IgD-negative memory B cell (primary cell): ENCODE results near the gene C19orf25. TPM values are rescaled to one million over a fixed set of nuclear protein-coding genes. Genes with fewer than 3 reads are reported as not detected.
"Not testable (repeated sequence)": the region's sequence is repeated elsewhere in the genome, so short reads cannot be mapped to it uniquely, and the experiment has no call there.

ENCODE experiments used
- H3K27ac Mint-ChIP-seq, 3 donors: one replicate each; pipeline ENCODE4 v1.8.0; 2020 to 2022; ENCODE audit warnings: mild to moderate bottlenecking in 3 of 3, mixed read lengths in 3 of 3, moderate library complexity in 1 of 3
- H3K27me3 Mint-ChIP-seq: one replicate; pipeline ENCODE4 v1.8.0; 2021; ENCODE audit warnings: mixed read lengths
- H3K36me3 Mint-ChIP-seq: one replicate; pipeline ENCODE4 v1.8.0; 2020; ENCODE audit warnings: mild to moderate bottlenecking, mixed read lengths
- H3K4me1 Mint-ChIP-seq, 3 donors: one replicate each; pipeline ENCODE4 v1.8.0; 2020 to 2022; ENCODE audit warnings: mixed read lengths in 3 of 3, mild to moderate bottlenecking in 1 of 3
- H3K4me3 Mint-ChIP-seq, 4 donors: one replicate each; pipeline ENCODE4 v1.8.0; 2020 to 2022; ENCODE audit warnings: mild to moderate bottlenecking in 4 of 4, mixed read lengths in 4 of 4, moderate library complexity in 3 of 4
- H3K9me3 Mint-ChIP-seq, 3 donors: one replicate each; pipeline ENCODE4 v1.8.0; 2020 to 2021; ENCODE audit warnings: mixed read lengths in 3 of 3, mild to moderate bottlenecking in 1 of 3
- polyA plus RNA-seq: library from polyadenylated mRNA; unstranded; fragments of 300-500 nt; fragmentation: Illumina TruSeq; gene quantifications from one replicate; pipeline ENCODE4 v1.2.3, GENCODE V29; 2021

Gene C19orf25
- polyA plus RNA-seq: 51.1 TPM

DNA sequence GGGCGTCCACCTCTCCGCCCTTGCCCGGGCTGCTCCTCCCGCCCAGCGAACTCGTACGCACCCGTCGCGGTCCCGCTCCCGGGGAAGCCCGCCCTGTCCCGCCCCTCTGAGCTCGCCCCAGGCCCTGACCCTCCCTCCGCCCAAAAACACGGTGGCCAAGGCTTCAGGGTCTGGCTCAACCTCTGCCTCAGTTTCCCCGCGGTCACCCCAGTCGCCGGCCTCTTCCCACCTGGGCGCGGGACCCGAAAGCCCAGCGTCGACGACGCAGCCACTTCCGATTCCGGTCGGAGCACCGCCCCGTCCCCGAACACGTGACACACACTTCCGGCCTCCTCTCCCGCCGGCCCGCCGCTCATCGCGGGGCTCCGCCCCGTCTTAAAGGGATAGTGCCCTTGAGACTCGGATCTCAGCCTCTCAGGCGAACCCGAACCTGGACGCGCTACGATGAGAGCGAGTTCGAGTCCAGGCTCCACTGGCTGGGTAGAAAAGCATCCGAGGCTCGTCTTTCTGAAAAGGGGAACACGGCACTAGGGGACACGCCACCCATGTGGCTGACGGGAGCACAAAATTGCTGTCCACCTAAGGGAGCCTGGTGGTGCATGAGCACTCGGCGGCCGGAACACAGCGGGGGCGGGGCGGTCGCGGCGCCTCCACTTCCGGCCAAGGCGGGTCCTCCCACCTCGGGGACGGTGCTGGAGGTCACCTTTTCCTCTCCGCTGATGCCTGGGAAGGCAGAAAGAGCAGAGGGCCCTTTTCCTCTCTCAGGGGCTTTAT, at the start of gene C19orf25:
Gene C19orf25, minus strand, starts transcription at position 282 of the 774 bp plus-strand sequence. CDS start 312 bp downstream, outside the sequence.
- H3K27ac Mint-ChIP-seq: peak within 1 kb of the TSS; percentile 88 to 98 (median 97)
- H3K4me1 Mint-ChIP-seq: peaks cover 6 to 9% (median 7%) of the 10 kb centered on the region in 3 donors
- peak within 1 kb of the TSS; percentile 98 to 100 (median 99) for H3K4me3 Mint-ChIP-seq
- no peaks in the 10 kb centered on the region for H3K27me3 Mint-ChIP-seq
- no peaks in the 10 kb centered on the region for H3K9me3 Mint-ChIP-seq
- H3K36me3 Mint-ChIP-seq: no peaks in the 10 kb centered on the region

DNA sequence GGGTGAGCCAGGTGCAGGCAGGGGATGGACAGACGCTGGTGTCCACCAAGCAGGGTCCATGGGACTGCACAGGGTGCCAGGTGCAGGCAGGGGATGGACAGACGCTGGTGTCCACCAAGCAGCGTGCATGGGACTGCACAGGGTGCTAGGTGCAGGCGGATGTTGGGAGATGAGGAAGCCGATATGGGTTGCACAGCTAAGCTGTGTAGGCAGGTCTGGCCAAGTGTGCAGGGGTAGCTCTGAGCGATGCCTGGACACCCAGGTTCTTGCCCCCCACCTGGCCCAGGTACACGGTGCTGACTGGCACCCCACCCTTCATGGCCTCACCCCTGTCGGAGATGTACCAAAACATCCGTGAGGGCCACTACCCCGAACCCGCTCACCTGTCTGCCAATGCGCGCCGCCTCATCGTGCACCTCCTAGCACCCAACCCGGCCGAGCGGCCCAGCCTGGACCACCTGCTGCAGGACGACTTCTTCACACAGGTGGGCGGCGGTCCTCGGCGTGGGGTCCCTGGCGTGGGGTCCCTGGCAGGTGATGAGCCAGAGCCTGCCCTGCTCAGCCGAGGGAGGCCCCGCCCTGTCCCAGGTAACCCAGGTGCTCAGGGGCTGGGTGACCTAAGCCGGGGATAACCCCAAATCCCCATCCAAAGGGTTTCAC, 48.8 kb upstream of the C19orf25 start:
- peaks cover 37% of the 10 kb centered on the region for H3K27me3 Mint-ChIP-seq
- H3K36me3 Mint-ChIP-seq: no peaks in the 10 kb centered on the region
- H3K9me3 Mint-ChIP-seq: peaks cover 0 to 4% (median 0%) of the 10 kb centered on the region in 3 donors
- H3K4me3 Mint-ChIP-seq: no peak overlapping the region
- H3K4me1 Mint-ChIP-seq: peaks cover 0 to 6% (median 0%) of the 10 kb centered on the region in 3 donors
- no peak overlapping the region for H3K27ac Mint-ChIP-seq

DNA sequence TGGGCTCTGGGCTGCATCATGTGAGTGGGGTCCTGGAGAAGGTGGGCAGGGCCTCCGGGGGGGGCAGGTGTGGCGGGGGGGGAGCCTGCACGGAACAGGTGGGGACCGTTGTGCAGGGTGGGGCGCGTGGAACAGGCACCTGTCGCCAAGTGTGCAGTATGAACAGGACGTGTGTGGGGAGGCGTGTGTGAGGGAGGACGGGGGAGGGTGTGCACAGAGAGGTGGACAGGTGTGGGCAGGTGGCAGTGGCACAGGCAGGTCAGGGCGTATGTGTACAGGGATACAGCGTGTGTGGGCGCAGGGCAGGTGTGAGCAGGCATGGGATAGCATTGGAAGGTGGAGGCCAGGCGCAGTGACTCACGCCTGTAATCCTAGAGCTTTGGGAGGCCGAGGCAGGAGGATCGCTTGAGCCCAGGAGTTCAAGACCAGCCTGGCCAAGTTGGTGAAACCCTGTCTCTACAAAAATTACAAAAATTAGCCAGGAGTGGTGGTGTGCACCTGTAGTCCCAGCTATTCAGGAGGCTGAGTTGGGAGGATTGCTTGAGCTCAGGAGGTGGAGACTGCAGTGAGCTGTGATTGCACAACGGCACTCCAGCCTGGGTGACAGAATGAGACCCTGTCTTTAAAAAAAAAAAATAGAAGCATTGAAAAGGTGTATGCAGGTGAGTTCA, 48.1 kb upstream of the C19orf25 start:
- H3K9me3 Mint-ChIP-seq: peaks cover 0 to 4% (median 0%) of the 10 kb centered on the region in 3 donors
- H3K4me1 Mint-ChIP-seq: peaks cover 0 to 6% (median 0%) of the 10 kb centered on the region in 3 donors
- no peak overlapping the region for H3K27ac Mint-ChIP-seq
- no peak overlapping the region for H3K4me3 Mint-ChIP-seq
- H3K36me3 Mint-ChIP-seq: no peaks in the 10 kb centered on the region
- H3K27me3 Mint-ChIP-seq: peaks cover 37% of the 10 kb centered on the region

GRCh38 chr19:1526066-1526778, 47.2 kb upstream of the C19orf25 start:
- H3K9me3 Mint-ChIP-seq: peaks cover 0 to 4% (median 0%) of the 10 kb centered on the region in 3 donors
- H3K27me3 Mint-ChIP-seq: peaks cover 35% of the 10 kb centered on the region
- H3K36me3 Mint-ChIP-seq: no peaks in the 10 kb centered on the region
- no peak overlapping the region for H3K4me3 Mint-ChIP-seq
- no peak overlapping the region for H3K27ac Mint-ChIP-seq
- H3K4me1 Mint-ChIP-seq: peaks cover 0 to 6% (median 0%) of the 10 kb centered on the region in 3 donors

GRCh38 chr19:1525343-1525742, 46.3 kb upstream of the C19orf25 start:
- H3K27me3 Mint-ChIP-seq: peaks cover 35% of the 10 kb centered on the region
- no peak overlapping the region for H3K4me3 Mint-ChIP-seq
- no peaks in the 10 kb centered on the region for H3K36me3 Mint-ChIP-seq
- H3K4me1 Mint-ChIP-seq: peaks cover 0 to 6% (median 0%) of the 10 kb centered on the region in 3 donors
- peak overlapping the region in 1 of 3 donors; percentile 71 for H3K27ac Mint-ChIP-seq
- peaks cover 0 to 4% (median 0%) of the 10 kb centered on the region in 3 donors for H3K9me3 Mint-ChIP-seq

- H3K36me3 Mint-ChIP-seq: no peaks in the 10 kb centered on the region
- peaks cover 0 to 6% (median 0%) of the 10 kb centered on the region in 3 donors for H3K4me1 Mint-ChIP-seq
- peaks cover 32% of the 10 kb centered on the region for H3K27me3 Mint-ChIP-seq
- peaks cover 0 to 4% (median 0%) of the 10 kb centered on the region in 3 donors for H3K9me3 Mint-ChIP-seq
- H3K27ac Mint-ChIP-seq: peak overlapping the region in 1 of 3 donors; percentile 71
- H3K4me3 Mint-ChIP-seq: peak overlapping the region in 1 of 4 donors; percentile 4
Observed at GRCh38 chr19:1524972-1525325, 45.9 kb upstream of the C19orf25 start.

GRCh38 chr19:1524287-1524971, 45.4 kb upstream of the C19orf25 start:
- H3K36me3 Mint-ChIP-seq: no peaks in the 10 kb centered on the region
- H3K27me3 Mint-ChIP-seq: peaks cover 31% of the 10 kb centered on the region
- peak overlapping the region in 1 of 4 donors; percentile 13 for H3K4me3 Mint-ChIP-seq
- peak overlapping the region in 1 of 3 donors; percentile 71 for H3K27ac Mint-ChIP-seq
- H3K4me1 Mint-ChIP-seq: peaks cover 0 to 6% (median 0%) of the 10 kb centered on the region in 3 donors
- H3K9me3 Mint-ChIP-seq: peaks cover 0 to 4% (median 0%) of the 10 kb centered on the region in 3 donors

- peaks cover 0 to 6% (median 0%) of the 10 kb centered on the region in 3 donors for H3K4me1 Mint-ChIP-seq
- H3K27me3 Mint-ChIP-seq: peaks cover 29% of the 10 kb centered on the region
- H3K4me3 Mint-ChIP-seq: peak within 1 kb of the TSS in 2 of 4 donors; percentile 4 to 13
- H3K27ac Mint-ChIP-seq: peak within 1 kb of the TSS in 1 of 3 donors; percentile 71
- H3K9me3 Mint-ChIP-seq: peaks cover 0 to 4% (median 0%) of the 10 kb centered on the region in 3 donors
- H3K36me3 Mint-ChIP-seq: no peaks in the 10 kb centered on the region
Observed at GRCh38 chr19:1523412-1524286, 44.6 kb upstream of the C19orf25 start, which contains the start of gene PLK5. Gene PLK5 (plus strand): TSS chr19:1524077. CDS start chr19:1526997, 2,920 bp downstream.

DNA sequence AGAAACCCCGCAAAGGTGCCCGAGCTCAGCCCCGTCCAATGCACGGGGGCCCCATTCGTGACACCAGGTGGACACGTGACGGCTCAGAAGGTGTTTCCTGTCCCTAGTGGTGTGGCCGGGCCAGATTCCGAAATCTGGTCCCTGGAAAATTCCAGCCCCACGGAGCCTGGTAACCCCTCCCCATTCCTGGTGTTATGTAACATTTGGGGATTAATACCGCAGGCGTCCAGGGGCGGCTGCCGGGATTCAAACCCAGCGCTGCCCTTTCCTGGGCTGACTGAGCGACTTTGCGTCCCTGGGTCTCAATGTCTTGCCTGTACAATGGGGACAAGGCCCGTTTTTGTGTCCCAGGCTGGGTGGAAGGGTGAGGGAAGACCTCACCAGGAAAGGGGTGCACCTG, 43.8 kb upstream of the C19orf25 start:
- H3K27me3 Mint-ChIP-seq: peaks cover 35% of the 10 kb centered on the region
- H3K27ac Mint-ChIP-seq: no peak overlapping the region
- peaks cover 0 to 4% (median 0%) of the 10 kb centered on the region in 3 donors for H3K9me3 Mint-ChIP-seq
- H3K4me3 Mint-ChIP-seq: no peak overlapping the region
- peaks cover 0 to 6% (median 0%) of the 10 kb centered on the region in 3 donors for H3K4me1 Mint-ChIP-seq
- H3K36me3 Mint-ChIP-seq: no peaks in the 10 kb centered on the region

DNA sequence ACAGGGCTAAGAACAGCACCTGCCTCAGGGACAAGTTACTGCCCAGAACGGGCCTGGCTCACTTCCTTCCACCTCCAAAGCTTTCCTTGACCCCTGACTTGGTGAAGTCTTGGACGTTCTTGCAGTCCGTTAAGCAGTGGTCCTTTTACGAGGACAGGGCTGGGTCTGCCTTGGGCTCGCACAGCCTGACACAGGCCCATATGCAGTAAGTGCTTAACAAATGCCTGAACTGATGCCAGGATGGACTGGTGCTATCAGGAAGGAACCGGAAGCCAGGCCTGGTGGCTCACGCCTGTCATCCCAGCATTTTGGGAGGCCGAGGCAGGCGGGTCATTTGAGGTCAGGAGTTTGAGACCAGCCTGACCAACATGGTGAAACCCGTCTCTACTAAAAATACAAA, 43.0 kb upstream of the C19orf25 start:
- no peak overlapping the region for H3K4me3 Mint-ChIP-seq
- no peaks in the 10 kb centered on the region for H3K36me3 Mint-ChIP-seq

GRCh38 chr19:1521636-1522035, 42.6 kb upstream of the C19orf25 start:
- Mint-ChIP-seq H3K9me3 (peaks cover 0 to 4% (median 1%) of the 10 kb centered on the region in 3 donors), H3K27me3 (peaks cover 36% of the 10 kb centered on the region), H3K4me1 (peaks cover 0 to 6% (median 0%) of the 10 kb centered on the region in 3 donors), H3K36me3 (no peaks in the 10 kb centered on the region), H3K27ac (peak overlapping the region in 1 of 3 donors; percentile 14), H3K4me3 (no peak overlapping the region)

More for the DNA sequence above, 43.0 kb upstream of the C19orf25 start:
- Mint-ChIP-seq H3K27ac (no peak overlapping the region), H3K9me3 (peaks cover 0 to 4% (median 0%) of the 10 kb centered on the region in 3 donors), H3K4me1 (peaks cover 0 to 6% (median 0%) of the 10 kb centered on the region in 3 donors), H3K27me3 (peaks cover 36% of the 10 kb centered on the region)

GRCh38 chr19:1520203-1520780, 41.3 kb upstream of the C19orf25 start:
- Mint-ChIP-seq H3K4me3 (no peak overlapping the region), H3K36me3 (no peaks in the 10 kb centered on the region), H3K4me1 (peaks cover 0 to 6% (median 0%) of the 10 kb centered on the region in 3 donors), H3K27ac (no peak overlapping the region), H3K27me3 (peaks cover 31% of the 10 kb centered on the region), H3K9me3 (peaks cover 0 to 4% (median 3%) of the 10 kb centered on the region in 3 donors)

- H3K27me3 Mint-ChIP-seq: peaks cover 28% of the 10 kb centered on the region
- not testable (repeated sequence) for H3K4me3 Mint-ChIP-seq, H3K9me3 Mint-ChIP-seq, H3K36me3 Mint-ChIP-seq, H3K27ac Mint-ChIP-seq, H3K4me1 Mint-ChIP-seq
Observed at GRCh38 chr19:1519802-1520201, 40.8 kb upstream of the C19orf25 start.
